CD4-positive, alpha-beta T cell treated with Interleukin-10 for 1 hour (primary cell): ENCODE measurements around the gene FOLR2.
"Not testable (repeated sequence)": the region's sequence is repeated elsewhere in the genome, so short reads cannot be mapped to it uniquely, and the experiment has no call there.

Experiments
- DNase-seq: peaks from one replicate; pipeline ENCODE4 v3.0.0-alpha.2; 2020

Gene FOLR2

GRCh38 chr11:72243173-72244059 is 26.8 kb downstream of the FOLR2 start:
- DNase-seq: no peak

GRCh38 chr11:72244060-72244360 is 27.4 kb downstream of the FOLR2 start, which contains the start of gene PHOX2A:
Gene PHOX2A, minus strand, starts transcription at chr11:72244176. Its CDS starts 172 bp downstream, at chr11:72244004.
- DNase-seq: no peak

GRCh38 chr11:72244361-72245262 is 28.0 kb downstream of the FOLR2 start:
- no peak for DNase-seq

- DNase-seq: no peak
Measured at GRCh38 chr11:72245263-72245816, 28.7 kb downstream of the FOLR2 start.

GRCh38 chr11:72247584-72247983 is 31.0 kb downstream of the FOLR2 start:
- no peak for DNase-seq

- no peak for DNase-seq
Measured at GRCh38 chr11:72249961-72250360, 33.4 kb downstream of the FOLR2 start.

GRCh38 chr11:72250661-72251464 is 34.3 kb downstream of the FOLR2 start:
- no peak for DNase-seq

GRCh38 chr11:72251614-72252013 is 35.0 kb downstream of the FOLR2 start:
- DNase-seq: no peak

GRCh38 chr11:72253392-72253791 is 36.8 kb downstream of the FOLR2 start:
- DNase-seq: no peak

- DNase-seq: no peak
Measured at GRCh38 chr11:72254299-72254993, 37.9 kb downstream of the FOLR2 start.

GRCh38 chr11:72257570-72257969 is 41.0 kb downstream of the FOLR2 start:
- no peak for DNase-seq

- DNase-seq: no peak
Measured at GRCh38 chr11:72259490-72259889, 42.9 kb downstream of the FOLR2 start.

- DNase-seq: no peak
Measured at GRCh38 chr11:72260574-72260973, 44.0 kb downstream of the FOLR2 start.

- DNase-seq: no peak
Measured at GRCh38 chr11:72263361-72263760, 46.8 kb downstream of the FOLR2 start.

- no peak for DNase-seq
Measured at GRCh38 chr11:72265951-72266350, 49.4 kb downstream of the FOLR2 start.

GRCh38 chr11:72266960-72267359 is 50.4 kb downstream of the FOLR2 start:
- not testable (repeated sequence) for DNase-seq

GRCh38 chr11:72267956-72268617 is 51.5 kb downstream of the FOLR2 start:
- no peak for DNase-seq
